ENCODE data around the gene AUNIP. TPM values are rescaled to one million over a fixed set of nuclear protein-coding genes. Genes with fewer than 3 reads are reported as not detected.

Gene AUNIP
- total and polyA plus RNA-seq, 2 donors from 2014 or later, result 0.38 TPM; not detected in 1

GRCh38 chr1:25837262-25837875, 21.9 kb downstream of the AUNIP start:
- DNase-seq (peak in 2 of 5 donors; percentile 27 to 43), FAIRE-seq (peak; percentile 54)
- intact Hi-C loops (cut with DNase I), result no loop called here

DNA sequence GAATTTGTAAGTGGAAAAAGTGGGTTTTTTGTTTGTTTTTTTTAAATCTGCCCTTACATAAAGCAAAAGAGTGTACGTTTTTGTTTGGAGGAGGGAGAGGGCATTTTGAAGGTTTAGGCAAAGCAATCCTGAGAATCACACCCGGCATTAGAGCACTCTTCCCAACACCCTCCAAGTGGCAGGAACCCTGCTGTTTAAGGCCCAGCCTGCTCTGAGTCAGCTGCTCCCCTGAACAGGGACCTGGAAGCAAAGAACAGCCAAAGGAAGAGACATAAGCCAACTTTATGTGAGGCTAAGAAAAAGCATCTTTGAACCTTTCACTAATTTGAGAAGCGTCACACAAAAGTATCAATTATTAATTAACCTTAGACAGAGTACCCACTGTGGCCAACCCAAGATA, 22.6 kb downstream of the AUNIP start:
- Histone ChIP-seq H3K36me3 (ENCODE audit: control insufficient read depth in 2 of 3, insufficient read depth in 3 of 3, low read length in 3 of 3) (peaks cover 4 to 18% (median 18%) of the 10 kb centered on the region in 3 donors), H3K27ac (ENCODE audit: low read depth in 2 of 2, low read length in 2 of 2) (no peak overlapping the region), H3K9ac (ENCODE audit: low read length in 3 of 3) (no peak overlapping the region), H3K27me3 (ENCODE audit: control insufficient read depth, insufficient read depth, low read length) (no peaks in the 10 kb centered on the region), H3K4me1 (ENCODE audit: control insufficient read depth in 2 of 3, insufficient read depth in 2 of 3, low read depth in 1 of 3, low read length in 3 of 3) (peaks cover 0 to 2% (median 0%) of the 10 kb centered on the region in 3 donors), H3K9me3 (ENCODE audit: control insufficient read depth in 2 of 3, insufficient read depth in 1 of 3, low read length in 3 of 3) (no peaks in the 10 kb centered on the region), H3K4me3 (ENCODE audit: low read length in 3 of 3) (no peak overlapping the region)
- TF ChIP-seq, protein P1, sequence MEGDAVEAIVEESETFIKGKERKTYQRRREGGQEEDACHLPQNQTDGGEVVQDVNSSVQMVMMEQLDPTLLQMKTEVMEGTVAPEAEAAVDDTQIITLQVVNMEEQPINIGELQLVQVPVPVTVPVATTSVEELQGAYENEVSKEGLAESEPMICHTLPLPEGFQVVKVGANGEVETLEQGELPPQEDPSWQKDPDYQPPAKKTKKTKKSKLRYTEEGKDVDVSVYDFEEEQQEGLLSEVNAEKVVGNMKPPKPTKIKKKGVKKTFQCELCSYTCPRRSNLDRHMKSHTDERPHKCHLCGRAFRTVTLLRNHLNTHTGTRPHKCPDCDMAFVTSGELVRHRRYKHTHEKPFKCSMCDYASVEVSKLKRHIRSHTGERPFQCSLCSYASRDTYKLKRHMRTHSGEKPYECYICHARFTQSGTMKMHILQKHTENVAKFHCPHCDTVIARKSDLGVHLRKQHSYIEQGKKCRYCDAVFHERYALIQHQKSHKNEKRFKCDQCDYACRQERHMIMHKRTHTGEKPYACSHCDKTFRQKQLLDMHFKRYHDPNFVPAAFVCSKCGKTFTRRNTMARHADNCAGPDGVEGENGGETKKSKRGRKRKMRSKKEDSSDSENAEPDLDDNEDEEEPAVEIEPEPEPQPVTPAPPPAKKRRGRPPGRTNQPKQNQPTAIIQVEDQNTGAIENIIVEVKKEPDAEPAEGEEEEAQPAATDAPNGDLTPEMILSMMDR (IDR thresholded peaks at IDR 0.05; ENCODE audit: borderline replicate concordance, extremely low read depth, insufficient read depth), result no peak
- FAIRE-seq, result no peak
- intact Hi-C loops (cut with DNase I), result no loop called here
- no peak for DNase-seq

More at GRCh38 chr1:25837262-25837875, 21.9 kb downstream of the AUNIP start:
- H3K9me3 ChIP-seq (ENCODE audit: control insufficient read depth in 2 of 3, insufficient read depth in 1 of 3, low read length in 3 of 3), result no peaks in the 10 kb centered on the region
- no peaks in the 10 kb centered on the region for H3K27me3 ChIP-seq (ENCODE audit: control insufficient read depth, insufficient read depth, low read length)
- TF ChIP-seq, protein P1 (IDR thresholded peaks at IDR 0.05; ENCODE audit: borderline replicate concordance, extremely low read depth, insufficient read depth), result peak; percentile 50
- H3K4me3 ChIP-seq (ENCODE audit: low read length in 3 of 3), result no peak overlapping the region
- no peak overlapping the region for H3K9ac ChIP-seq (ENCODE audit: low read length in 3 of 3)
- peaks cover 4 to 12% (median 11%) of the 10 kb centered on the region in 3 donors for H3K36me3 ChIP-seq (ENCODE audit: control insufficient read depth in 2 of 3, insufficient read depth in 3 of 3, low read length in 3 of 3)
- H3K4me1 ChIP-seq (ENCODE audit: control insufficient read depth in 2 of 3, insufficient read depth in 2 of 3, low read depth in 1 of 3, low read length in 3 of 3), result peaks cover 0 to 2% (median 0%) of the 10 kb centered on the region in 3 donors
- no peak overlapping the region for H3K27ac ChIP-seq (ENCODE audit: low read depth in 2 of 2, low read length in 2 of 2)

DNA sequence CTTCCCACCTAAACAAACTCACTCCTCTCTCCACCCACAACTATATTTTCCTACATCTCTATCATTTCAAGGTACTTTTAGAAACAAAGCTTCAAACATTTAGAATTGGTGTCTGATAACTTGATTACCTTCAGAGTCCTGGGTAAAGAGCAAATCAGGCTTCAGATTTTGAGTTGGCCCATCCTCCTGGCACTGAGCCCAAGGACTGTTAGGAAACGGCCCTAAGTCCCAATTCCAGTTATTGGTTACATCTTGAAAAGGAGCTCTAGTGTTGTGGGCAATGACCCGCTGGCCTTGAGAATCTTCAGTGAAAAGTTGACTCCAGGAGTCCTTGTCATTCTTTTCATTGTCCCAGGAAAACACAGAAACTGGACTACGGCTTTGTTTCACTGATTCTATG, 24.4 kb downstream of the AUNIP start:
- no peak for DNase-seq
- FAIRE-seq, result no peak
- intact Hi-C loops (cut with DNase I), result no loop called here
- H3K9me3 ChIP-seq (ENCODE audit: control insufficient read depth in 2 of 3, insufficient read depth in 1 of 3, low read length in 3 of 3), result no peaks in the 10 kb centered on the region
- H3K4me1 ChIP-seq (ENCODE audit: control insufficient read depth in 2 of 3, insufficient read depth in 2 of 3, low read depth in 1 of 3, low read length in 3 of 3), result peaks cover 0 to 7% (median 0%) of the 10 kb centered on the region in 3 donors
- no peak overlapping the region for H3K4me3 ChIP-seq (ENCODE audit: low read length in 3 of 3)
- H3K9ac ChIP-seq (ENCODE audit: low read length in 3 of 3), result no peak overlapping the region
- H3K36me3 ChIP-seq (ENCODE audit: control insufficient read depth in 2 of 3, insufficient read depth in 3 of 3, low read length in 3 of 3), result peaks cover 4 to 36% (median 33%) of the 10 kb centered on the region in 3 donors
- TF ChIP-seq, protein P1 (IDR thresholded peaks at IDR 0.05; ENCODE audit: borderline replicate concordance, extremely low read depth, insufficient read depth), result no peak
- H3K27ac ChIP-seq (ENCODE audit: low read depth in 2 of 2, low read length in 2 of 2), result no peak overlapping the region
- H3K27me3 ChIP-seq (ENCODE audit: control insufficient read depth, insufficient read depth, low read length), result no peaks in the 10 kb centered on the region

Measured in kidney (tissue), 14 donors.